GM19438 (cell line): Measurements from ENCODE around the gene ANKRD13B.
A peak's percentile ranks its signal among the peaks of the same experiment; 100 is the strongest.

Source experiments
- ATAC-seq: cut with Tn5 transposase; IDR thresholded peaks from one replicate; pipeline ENCODE4 v1.9.1; 2021; ENCODE audit warnings: low read depth; ENCODE audit not compliant: unreplicated experiment

Gene ANKRD13B

GRCh38 chr17:29614349-29615047, 21.6 kb downstream of the ANKRD13B start:
- ATAC-seq: no peak

GRCh38 chr17:29615048-29615385, 22.1 kb downstream of the ANKRD13B start:
- no peak for ATAC-seq

- peak; percentile 46 for ATAC-seq
These were observed 22.8 kb downstream of the ANKRD13B start for GRCh38 chr17:29615492-29616299.

GRCh38 chr17:29616300-29617048, 23.5 kb downstream of the ANKRD13B start:
- ATAC-seq: no peak

GRCh38 chr17:29617125-29617480, 24.2 kb downstream of the ANKRD13B start:
- no peak for ATAC-seq

- no peak for ATAC-seq
These were observed 24.7 kb downstream of the ANKRD13B start for GRCh38 chr17:29617481-29618271.

GRCh38 chr17:29618272-29619065, 25.5 kb downstream of the ANKRD13B start:
- no peak for ATAC-seq

GRCh38 chr17:29619251-29619650, 26.3 kb downstream of the ANKRD13B start:
- no peak for ATAC-seq

- ATAC-seq: no peak
These were observed 27.3 kb downstream of the ANKRD13B start for GRCh38 chr17:29620271-29620670.

- no peak for ATAC-seq
These were observed 28.0 kb downstream of the ANKRD13B start for GRCh38 chr17:29620779-29621500.

GRCh38 chr17:29621751-29622194, 28.8 kb downstream of the ANKRD13B start:
- ATAC-seq: no peak

- peak; percentile 59 for ATAC-seq
These were observed 29.7 kb downstream of the ANKRD13B start, which contains the start of gene CORO6 for GRCh38 chr17:29622337-29623282. TSS of gene CORO6 (minus strand) at chr17:29622912. CDS start at chr17:29621421, 1,491 bp downstream.

GRCh38 chr17:29623283-29623647, 30.3 kb downstream of the ANKRD13B start:
- ATAC-seq: no peak

- no peak for ATAC-seq
These were observed 31.7 kb downstream of the ANKRD13B start for GRCh38 chr17:29624586-29624985.

- no peak for ATAC-seq
These were observed 32.3 kb downstream of the ANKRD13B start for GRCh38 chr17:29625037-29625750.

GRCh38 chr17:29627951-29628350, 35.0 kb downstream of the ANKRD13B start:
- ATAC-seq: no peak

- ATAC-seq: no peak
These were observed 35.7 kb downstream of the ANKRD13B start for GRCh38 chr17:29628644-29629043.
